WTC11 (cell line): Measurements from ENCODE around the gene SPINK6. TPM values are rescaled to one million over a fixed set of nuclear protein-coding genes. Genes with fewer than 3 reads are reported as not detected.
A peak's percentile ranks its signal among the peaks of the same experiment; 100 is the strongest.

Experiments
- ATAC-seq: fragments of 200-7000 bp; cut with Tn5 transposase; 2 replicates; pipeline ENCODE4 v1.10.0; 2021; ENCODE audit warnings: mild to moderate bottlenecking, moderate library complexity
- CTCF ChIA-PET: fragments of 300-600 bp; sonication (Branson Sonifier 250); formaldehyde crosslinking; loops from one replicate; lab custom pipeline; 2021; ENCODE audit warnings: antibody characterized with exemption; lab: Charles Lee
- POLR2A ChIA-PET: fragments of 350-600 bp; sonication (Branson Sonifier 250); formaldehyde crosslinking; loops from one replicate; lab custom pipeline; 2021; ENCODE audit warnings: antibody characterized with exemption; lab: Charles Lee
- DNase-seq: peaks from one replicate; pipeline ENCODE4 v3.0.0; 2021; ENCODE audit warnings: low spot score
- H3K27ac Mint-ChIP-seq: 2 replicates; pipeline ENCODE4 v1.8.0; 2021; ENCODE audit warnings: mixed read lengths
- H3K27me3 Mint-ChIP-seq: 2 replicates; pipeline ENCODE4 v1.8.0; 2021; ENCODE audit warnings: low read depth, mild to moderate bottlenecking, moderate library complexity, mixed read lengths
- H3K36me3 Mint-ChIP-seq: 2 replicates; pipeline ENCODE4 v1.8.0; 2021; ENCODE audit warnings: mixed read lengths
- H3K4me1 Mint-ChIP-seq: 2 replicates; pipeline ENCODE4 v1.8.0; 2022; ENCODE audit warnings: mixed read lengths
- H3K4me3 Mint-ChIP-seq: 2 replicates; pipeline ENCODE4 v1.8.0; 2021; ENCODE audit warnings: mild to moderate bottlenecking, moderate library complexity, mixed read lengths
- H3K9me3 Mint-ChIP-seq: 2 replicates; pipeline ENCODE4 v1.8.0; 2021; ENCODE audit warnings: mixed read lengths
- CBFB ChIP-seq: sonication (generic); formaldehyde crosslinking; IDR thresholded peaks from 2 replicates; pipeline ENCODE4 v1.8.1; 2022; ENCODE audit warnings: mild to moderate bottlenecking, low read depth, missing genetic modification reagents
- CREM ChIP-seq: sonication (generic); formaldehyde crosslinking; IDR thresholded peaks from 2 replicates; pipeline ENCODE4 v1.8.1; 2022; ENCODE audit warnings: mild to moderate bottlenecking, missing genetic modification reagents, moderate library complexity
- ELF4 ChIP-seq: sonication (generic); formaldehyde crosslinking; IDR thresholded peaks from 2 replicates; pipeline ENCODE4 v1.8.1; 2022; ENCODE audit warnings: low read depth, mild to moderate bottlenecking, moderate library complexity, missing genetic modification reagents
- FOXJ3 ChIP-seq: sonication (generic); formaldehyde crosslinking; IDR thresholded peaks from 2 replicates; pipeline ENCODE4 v1.9.0; 2021; ENCODE audit warnings: missing genetic modification reagents, mild to moderate bottlenecking, borderline replicate concordance
- FOXK1 ChIP-seq: sonication (generic); formaldehyde crosslinking; IDR thresholded peaks from 2 replicates; pipeline ENCODE4 v1.8.0; 2022; ENCODE audit warnings: mild to moderate bottlenecking, moderate library complexity, missing genetic modification reagents
- HMGA2 ChIP-seq: fragments of 250-450 bp; sonication (Bioruptor Pico); IDR thresholded peaks from 2 replicates; pipeline ENCODE4 v1.4.0; 2021; ENCODE audit warnings: mild to moderate bottlenecking, moderate library complexity
- JUN ChIP-seq: sonication (generic); formaldehyde crosslinking; IDR thresholded peaks from 2 replicates; pipeline ENCODE4 v1.8.0; 2023; ENCODE audit warnings: mild to moderate bottlenecking, missing genetic modification reagents
- NFE2L1 ChIP-seq: sonication (generic); formaldehyde crosslinking; IDR thresholded peaks from 2 replicates; pipeline ENCODE4 v1.8.1; 2023; ENCODE audit warnings: missing genetic modification reagents
- SMAD3 ChIP-seq: sonication (generic); formaldehyde crosslinking; IDR thresholded peaks from 2 replicates; pipeline ENCODE4 v1.8.0; 2022; ENCODE audit warnings: missing genetic modification reagents, mild to moderate bottlenecking, borderline replicate concordance
- SMAD4 ChIP-seq: sonication (generic); formaldehyde crosslinking; IDR thresholded peaks from 2 replicates; pipeline ENCODE4 v1.8.0; 2022; ENCODE audit warnings: mild to moderate bottlenecking, missing genetic modification reagents
- TEAD4 ChIP-seq: sonication (generic); formaldehyde crosslinking; IDR thresholded peaks from 2 replicates; pipeline ENCODE4 v1.8.0; 2022; ENCODE audit warnings: mild to moderate bottlenecking, missing genetic modification reagents
- TP53 ChIP-seq: sonication (generic); formaldehyde crosslinking; IDR thresholded peaks from 2 replicates; pipeline ENCODE4 v1.8.1; 2023; ENCODE audit warnings: mild to moderate bottlenecking, missing genetic modification reagents
- ZNF423 ChIP-seq: fragments of 250-450 bp; sonication (Bioruptor Pico); IDR thresholded peaks from 2 replicates; pipeline ENCODE4 v2.1.2; 2022; ENCODE audit warnings: mild to moderate bottlenecking, moderate library complexity
- total RNA-seq: library from RNA; stranded (reverse); gene quantifications from 3 replicates; pipeline ENCODE4 v1.2.3, GENCODE V29; 2021
- TF ChIP-seq, protein P1 (sequence below): sonication (generic); formaldehyde crosslinking; IDR thresholded peaks from 2 replicates; pipeline ENCODE4 v1.8.1; 2023; ENCODE audit warnings: mild to moderate bottlenecking, missing genetic modification reagents, moderate library complexity
- TF ChIP-seq, protein P2 (sequence below): sonication (generic); formaldehyde crosslinking; IDR thresholded peaks from 2 replicates; pipeline ENCODE4 v1.8.1; 2022; ENCODE audit warnings: mild to moderate bottlenecking, moderate library complexity, missing genetic modification reagents
- TF ChIP-seq, protein P3 (sequence below): sonication (generic); formaldehyde crosslinking; IDR thresholded peaks from 2 replicates; pipeline ENCODE4 v1.8.0; 2022; ENCODE audit warnings: mild to moderate bottlenecking, missing genetic modification reagents
- TF ChIP-seq, protein P4 (sequence below): sonication (generic); formaldehyde crosslinking; IDR thresholded peaks from 2 replicates; pipeline ENCODE4 v1.8.1; 2022; ENCODE audit warnings: missing genetic modification reagents, borderline replicate concordance
- TF ChIP-seq, protein P5 (sequence below): fragments of 250-450 bp; sonication (Bioruptor Pico); IDR thresholded peaks from 2 replicates; pipeline ENCODE4 v2.1.2; 2022; ENCODE audit warnings: mild to moderate bottlenecking, moderate library complexity

SPINK6 gene
- total RNA-seq, 1 experiment from 2014 or later, result not detected

DNA sequence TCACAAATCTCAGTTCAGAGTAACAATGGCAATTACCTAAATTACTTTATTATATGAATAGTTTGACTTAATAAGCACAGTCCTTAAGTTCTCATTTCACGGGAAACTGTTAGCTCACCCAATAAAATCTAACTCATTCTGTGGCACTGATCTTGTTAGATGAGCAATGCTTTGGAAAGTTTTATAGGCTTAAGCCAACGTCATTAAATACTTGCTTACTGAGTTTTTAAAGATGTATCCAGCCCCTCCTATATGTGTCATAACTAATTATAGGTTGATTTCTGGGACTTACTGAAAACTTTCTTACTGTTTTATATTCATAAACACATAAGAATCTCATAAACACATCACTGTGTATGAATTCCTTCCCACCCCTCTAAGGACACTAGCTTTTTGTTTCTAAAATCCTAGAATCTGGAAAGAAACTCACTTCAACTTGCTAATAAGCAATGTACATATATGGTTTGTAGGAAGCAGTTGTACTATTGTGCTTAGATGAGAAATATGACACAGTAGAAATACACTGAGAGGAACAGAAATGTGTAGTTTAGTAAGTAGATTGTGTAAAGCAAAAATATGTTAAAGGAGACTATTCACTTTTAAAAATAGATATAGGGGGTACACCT, 21.4 kb downstream of the SPINK6 start:
- Mint-ChIP-seq H3K9me3 (no peaks in the 10 kb centered on the region), H3K4me1 (peaks cover 9% of the 10 kb centered on the region), H3K27ac (no peak overlapping the region), H3K27me3 (no peaks in the 10 kb centered on the region), H3K4me3 (no peak overlapping the region), H3K36me3 (no peaks in the 10 kb centered on the region)
- ChIA-PET POLR2A (no interaction called here), CTCF (no interaction called here)
- DNase-seq (no peak), ATAC-seq (no peak)
- TF ChIP-seq SMAD3 (no peak), SMAD4 (no peak), TEAD4 (CRISPR knock-in tag) (no peak), CBFB (CRISPR knock-in tag) (no peak)
- TF ChIP-seq, protein P1, sequence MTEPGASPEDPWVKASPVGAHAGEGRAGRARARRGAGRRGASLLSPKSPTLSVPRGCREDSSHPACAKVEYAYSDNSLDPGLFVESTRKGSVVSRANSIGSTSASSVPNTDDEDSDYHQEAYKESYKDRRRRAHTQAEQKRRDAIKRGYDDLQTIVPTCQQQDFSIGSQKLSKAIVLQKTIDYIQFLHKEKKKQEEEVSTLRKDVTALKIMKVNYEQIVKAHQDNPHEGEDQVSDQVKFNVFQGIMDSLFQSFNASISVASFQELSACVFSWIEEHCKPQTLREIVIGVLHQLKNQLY (CRISPR knock-in tag), result no peak
- TF ChIP-seq, protein P2, sequence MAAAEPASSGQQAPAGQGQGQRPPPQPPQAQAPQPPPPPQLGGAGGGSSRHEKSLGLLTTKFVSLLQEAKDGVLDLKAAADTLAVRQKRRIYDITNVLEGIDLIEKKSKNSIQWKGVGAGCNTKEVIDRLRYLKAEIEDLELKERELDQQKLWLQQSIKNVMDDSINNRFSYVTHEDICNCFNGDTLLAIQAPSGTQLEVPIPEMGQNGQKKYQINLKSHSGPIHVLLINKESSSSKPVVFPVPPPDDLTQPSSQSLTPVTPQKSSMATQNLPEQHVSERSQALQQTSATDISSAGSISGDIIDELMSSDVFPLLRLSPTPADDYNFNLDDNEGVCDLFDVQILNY (CRISPR knock-in tag), result no peak
- TF ChIP-seq, protein P3, sequence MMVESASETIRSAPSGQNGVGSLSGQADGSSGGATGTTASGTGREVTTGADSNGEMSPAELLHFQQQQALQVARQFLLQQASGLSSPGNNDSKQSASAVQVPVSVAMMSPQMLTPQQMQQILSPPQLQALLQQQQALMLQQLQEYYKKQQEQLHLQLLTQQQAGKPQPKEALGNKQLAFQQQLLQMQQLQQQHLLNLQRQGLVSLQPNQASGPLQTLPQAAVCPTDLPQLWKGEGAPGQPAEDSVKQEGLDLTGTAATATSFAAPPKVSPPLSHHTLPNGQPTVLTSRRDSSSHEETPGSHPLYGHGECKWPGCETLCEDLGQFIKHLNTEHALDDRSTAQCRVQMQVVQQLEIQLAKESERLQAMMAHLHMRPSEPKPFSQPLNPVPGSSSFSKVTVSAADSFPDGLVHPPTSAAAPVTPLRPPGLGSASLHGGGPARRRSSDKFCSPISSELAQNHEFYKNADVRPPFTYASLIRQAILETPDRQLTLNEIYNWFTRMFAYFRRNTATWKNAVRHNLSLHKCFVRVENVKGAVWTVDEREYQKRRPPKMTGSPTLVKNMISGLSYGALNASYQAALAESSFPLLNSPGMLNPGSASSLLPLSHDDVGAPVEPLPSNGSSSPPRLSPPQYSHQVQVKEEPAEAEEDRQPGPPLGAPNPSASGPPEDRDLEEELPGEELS, result no peak
- TF ChIP-seq, protein P4, sequence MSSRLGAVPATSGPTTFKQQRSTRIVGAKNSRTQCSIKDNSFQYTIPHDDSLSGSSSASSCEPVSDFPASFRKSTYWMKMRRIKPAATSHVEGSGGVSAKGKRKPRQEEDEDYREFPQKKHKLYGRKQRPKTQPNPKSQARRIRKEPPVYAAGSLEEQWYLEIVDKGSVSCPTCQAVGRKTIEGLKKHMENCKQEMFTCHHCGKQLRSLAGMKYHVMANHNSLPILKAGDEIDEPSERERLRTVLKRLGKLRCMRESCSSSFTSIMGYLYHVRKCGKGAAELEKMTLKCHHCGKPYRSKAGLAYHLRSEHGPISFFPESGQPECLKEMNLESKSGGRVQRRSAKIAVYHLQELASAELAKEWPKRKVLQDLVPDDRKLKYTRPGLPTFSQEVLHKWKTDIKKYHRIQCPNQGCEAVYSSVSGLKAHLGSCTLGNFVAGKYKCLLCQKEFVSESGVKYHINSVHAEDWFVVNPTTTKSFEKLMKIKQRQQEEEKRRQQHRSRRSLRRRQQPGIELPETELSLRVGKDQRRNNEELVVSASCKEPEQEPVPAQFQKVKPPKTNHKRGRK, result no peak

DNA sequence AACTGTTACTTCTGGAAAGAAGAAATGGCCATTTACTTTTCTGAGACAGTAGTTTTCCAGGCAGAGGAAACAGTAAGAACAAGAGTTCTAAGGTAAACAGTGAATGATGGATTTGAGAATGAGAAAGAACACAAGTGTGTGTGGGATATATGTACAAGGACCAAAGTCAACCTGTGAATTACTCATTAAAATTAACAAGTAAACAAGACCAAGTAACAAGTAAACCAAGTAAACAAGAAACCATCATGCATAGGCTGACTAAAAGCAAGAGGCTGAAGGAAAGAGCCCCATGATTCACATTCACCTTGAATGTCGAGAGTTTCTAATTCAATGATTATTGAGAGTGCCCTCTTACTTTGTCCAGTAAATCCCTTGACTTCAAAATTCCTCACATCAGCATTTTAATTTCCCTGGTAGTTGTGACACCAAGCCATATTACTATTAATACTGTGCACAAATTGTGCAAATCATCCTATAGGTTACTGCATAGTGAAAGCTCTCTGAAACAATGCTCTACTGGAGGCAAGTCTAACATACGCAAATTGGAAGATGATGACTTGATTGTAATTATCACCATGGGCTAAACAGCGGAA, 25.6 kb downstream of the SPINK6 start:
- peaks cover 26% of the 10 kb centered on the region for H3K4me1 Mint-ChIP-seq
- H3K36me3 Mint-ChIP-seq, result peaks cover 11% of the 10 kb centered on the region; the same call in 1 of the 2 replicates
- H3K27me3 Mint-ChIP-seq, result no peaks in the 10 kb centered on the region
- ATAC-seq (no peak), DNase-seq (no peak)
- H3K9me3 Mint-ChIP-seq, result peaks cover 13% of the 10 kb centered on the region
- peak overlapping the region; percentile 36 for H3K4me3 Mint-ChIP-seq
- POLR2A ChIA-PET, result no interaction called here
- H3K27ac Mint-ChIP-seq, result 0 out of 2 replicates have a peak overlapping the region, but pooled peaks have one; percentile 11
- TF ChIP-seq TP53, result no peak
- CTCF ChIA-PET, result no interaction called here

DNA sequence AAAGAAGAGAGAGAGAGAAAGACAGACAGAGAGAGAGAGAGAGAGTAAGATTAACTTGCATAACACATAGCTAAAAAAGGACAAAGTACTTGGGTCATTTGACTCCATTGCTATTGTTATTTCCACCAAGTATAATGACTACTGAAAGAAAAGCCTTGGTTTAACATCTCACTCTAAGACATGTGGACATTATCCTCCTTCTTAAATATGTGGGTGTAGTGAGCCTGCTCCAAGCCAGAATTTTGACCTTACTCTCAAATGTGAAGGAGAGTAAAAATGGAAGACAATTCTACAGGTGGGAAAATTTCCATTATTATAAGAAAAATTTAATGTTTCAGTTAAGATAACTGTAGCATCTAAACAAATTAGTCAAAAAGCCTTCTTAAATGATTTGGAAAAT, 27.0 kb downstream of the SPINK6 start:
- Mint-ChIP-seq H3K4me1 (peaks cover 26% of the 10 kb centered on the region), H3K36me3 (peaks cover 11% of the 10 kb centered on the region; the same call in 1 of the 2 replicates), H3K9me3 (peaks cover 13% of the 10 kb centered on the region), H3K27ac (no peak overlapping the region), H3K4me3 (peak overlapping the region; percentile 76), H3K27me3 (no peaks in the 10 kb centered on the region)
- POLR2A ChIA-PET, result no interaction called here
- CTCF ChIA-PET, result interaction anchor here (0.6 kb wide), 1 partner anchor 84 kb away, joined by 3 read pairs; no protein-coding TSS in a partner anchor
- TF ChIP-seq, protein P5, sequence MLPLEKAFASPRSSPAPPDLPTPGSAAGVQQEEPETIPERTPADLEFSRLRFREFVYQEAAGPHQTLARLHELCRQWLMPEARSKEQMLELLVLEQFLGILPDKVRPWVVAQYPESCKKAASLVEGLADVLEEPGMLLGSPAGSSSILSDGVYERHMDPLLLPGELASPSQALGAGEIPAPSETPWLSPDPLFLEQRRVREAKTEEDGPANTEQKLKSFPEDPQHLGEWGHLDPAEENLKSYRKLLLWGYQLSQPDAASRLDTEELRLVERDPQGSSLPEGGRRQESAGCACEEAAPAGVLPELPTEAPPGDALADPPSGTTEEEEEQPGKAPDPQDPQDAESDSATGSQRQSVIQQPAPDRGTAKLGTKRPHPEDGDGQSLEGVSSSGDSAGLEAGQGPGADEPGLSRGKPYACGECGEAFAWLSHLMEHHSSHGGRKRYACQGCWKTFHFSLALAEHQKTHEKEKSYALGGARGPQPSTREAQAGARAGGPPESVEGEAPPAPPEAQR (CRISPR knock-in tag), result no peak
- TF ChIP-seq NFE2L1 (no peak), JUN (CRISPR knock-in tag) (no peak), FOXK1 (no peak), HMGA2 (CRISPR knock-in tag) (no peak), CREM (no peak), FOXJ3 (CRISPR knock-in tag) (no peak), ELF4 (CRISPR knock-in tag) (no peak), ZNF423 (CRISPR knock-in tag) (no peak)
- DNase-seq (no peak), ATAC-seq (no peak)
